Pulmonary artery endothelial cell (primary cell): ENCODE results near the gene SOCS3. TPM values are rescaled to one million over a fixed set of nuclear protein-coding genes. Genes with fewer than 3 reads are reported as not detected.
"Not testable (repeated sequence)": the region's sequence is repeated elsewhere in the genome, so short reads cannot be mapped to it uniquely, and the experiment has no call there.

Experiments
- DNase-seq: peaks from one replicate; pipeline ENCODE4 v3.0.0-alpha.2; 2011; ENCODE audit warnings: low read depth, low spot score
- total RNA-seq: library from RNA; depleted of rRNA; stranded (reverse); fragments of >200 nt; gene quantifications from 2 replicates; pipeline ENCODE4 v1.2.3, GENCODE V29; 2014

The SOCS3 gene
- total RNA-seq, 1 donor from 2014 or later, result 31.5 TPM

DNA sequence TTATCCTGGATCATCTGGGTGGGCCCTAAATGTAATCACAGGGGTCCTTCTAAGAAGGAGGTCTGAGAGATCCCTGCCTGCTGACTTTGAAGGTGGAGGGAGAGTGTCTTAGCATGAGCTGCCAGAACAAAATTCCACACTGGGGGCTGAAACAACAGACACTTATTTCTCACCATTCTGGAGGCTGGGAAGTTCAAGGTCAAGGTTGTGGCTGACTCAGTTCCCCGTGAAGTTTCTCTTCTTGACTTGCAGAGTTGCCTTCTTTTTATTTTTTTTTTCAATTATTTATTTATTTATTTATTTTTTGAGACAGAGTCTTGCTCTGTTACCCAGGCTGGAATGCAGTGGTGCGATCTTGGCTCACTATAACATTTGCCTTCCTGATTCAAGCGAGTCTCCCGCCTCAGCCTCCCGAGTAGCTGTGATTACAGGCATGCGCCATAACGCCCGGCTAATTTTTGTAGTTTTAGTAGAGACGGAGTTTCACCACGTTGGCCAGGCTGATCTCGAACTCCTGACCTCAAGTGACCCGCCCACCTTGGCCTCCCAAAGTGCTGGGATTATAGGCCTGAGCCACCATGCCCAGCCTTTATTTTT lies 50.1 kb downstream of the SOCS3 start:
- not testable (repeated sequence) for DNase-seq

DNA sequence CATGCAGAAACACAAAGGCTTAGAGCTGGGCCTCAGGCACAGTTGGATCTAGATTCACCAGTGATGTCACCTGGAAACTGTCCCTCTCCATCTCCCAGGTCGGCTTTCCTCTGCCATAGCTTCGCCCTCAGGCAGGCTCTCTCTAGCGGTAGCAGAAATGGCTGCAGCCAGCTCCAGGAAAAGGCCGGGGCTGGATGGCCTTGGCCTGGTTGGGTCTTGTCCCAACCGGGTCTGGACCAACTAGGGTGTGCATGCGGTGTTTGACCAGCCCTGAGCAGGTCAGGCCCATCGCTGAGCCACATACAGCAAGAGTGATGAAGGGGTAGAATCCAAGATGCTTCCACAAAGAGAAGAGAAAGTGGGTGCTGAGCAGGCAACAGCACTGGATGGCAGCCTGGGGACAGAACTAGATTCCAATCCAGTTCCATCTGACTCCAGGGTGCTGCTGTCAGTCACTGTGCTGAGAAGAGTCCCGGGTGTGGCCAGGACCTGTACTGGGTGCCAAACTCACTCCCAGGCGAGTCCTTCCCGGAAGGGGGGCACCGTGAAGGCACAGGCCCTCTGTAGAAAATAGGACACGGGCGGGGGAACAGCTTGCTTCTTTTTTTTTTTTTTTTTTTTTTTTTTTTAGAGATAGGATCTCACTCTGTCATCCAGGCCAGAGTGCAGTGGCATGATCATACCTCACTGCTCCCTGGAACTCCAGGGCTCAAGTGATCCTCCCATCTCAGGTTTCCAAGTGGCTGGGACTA lies 51.8 kb downstream of the SOCS3 start:
- no peak for DNase-seq

DNA sequence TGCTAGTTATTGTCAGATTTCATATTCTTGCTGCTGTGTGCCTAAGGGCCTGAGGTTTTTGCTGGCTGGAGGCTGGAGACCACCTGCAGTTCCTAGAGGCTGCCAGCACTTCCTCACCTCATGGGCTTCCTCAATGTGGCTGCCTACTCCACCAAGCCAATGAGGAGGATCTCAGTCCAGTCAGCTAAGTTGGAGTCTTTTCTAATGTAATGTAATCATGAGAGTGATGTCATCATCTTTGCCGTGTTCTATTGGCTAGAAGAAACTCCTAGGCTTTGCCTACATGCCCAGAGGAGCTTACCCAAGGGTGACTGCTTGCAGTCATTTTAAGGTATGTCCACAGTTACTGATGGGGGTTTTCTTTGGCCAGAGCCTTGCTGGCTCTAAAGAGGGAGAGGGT lies 53.0 kb downstream of the SOCS3 start:
- no peak for DNase-seq

Other genes starting within 250 kb of the SOCS3 start
- 16.7 and 20.2 TPM in 2 replicates for gene TMC6, start 231.3 kb downstream of the SOCS3 start, total RNA-seq
- gene TMC8, start 229.3 kb downstream of the SOCS3 start, total RNA-seq, result under 0.01 TPM in 1 of 2 replicates, not detected in the other
- not detected in 2 replicates for gene C17orf99, start 213.7 kb downstream of the SOCS3 start, total RNA-seq
- gene SYNGR2, start 191.5 kb downstream of the SOCS3 start, total RNA-seq, result 32.9 and 35.8 TPM in 2 replicates
- gene TK1, start 173.0 kb downstream of the SOCS3 start, total RNA-seq, result 108 and 190 TPM in 2 replicates
- 46.6 and 49.5 TPM in 2 replicates for gene AFMID, start 172.7 kb downstream of the SOCS3 start, total RNA-seq
- gene BIRC5, start 145.8 kb downstream of the SOCS3 start, total RNA-seq, result 61.7 and 109 TPM in 2 replicates
- 0.21 TPM in 1 of 2 replicates, not detected in the other for gene TMEM235, start 128.4 kb downstream of the SOCS3 start, total RNA-seq
- 32.0 and 40.0 TPM in 2 replicates for gene PGS1, start 18.6 kb upstream of the SOCS3 start, total RNA-seq
- gene DNAH17, start 217.3 kb upstream of the SOCS3 start, total RNA-seq, result under 0.01 TPM in 1 of 2 replicates, not detected in the other